ENCODE data around the gene BCAN. TPM values are rescaled to one million over a fixed set of nuclear protein-coding genes. Genes with fewer than 3 reads are reported as not detected.
"Not testable (repeated sequence)": the region's sequence is repeated elsewhere in the genome, so short reads cannot be mapped to it uniquely, and the experiment has no call there.

BCAN gene
- total RNA-seq, 1 donor, result not detected

DNA sequence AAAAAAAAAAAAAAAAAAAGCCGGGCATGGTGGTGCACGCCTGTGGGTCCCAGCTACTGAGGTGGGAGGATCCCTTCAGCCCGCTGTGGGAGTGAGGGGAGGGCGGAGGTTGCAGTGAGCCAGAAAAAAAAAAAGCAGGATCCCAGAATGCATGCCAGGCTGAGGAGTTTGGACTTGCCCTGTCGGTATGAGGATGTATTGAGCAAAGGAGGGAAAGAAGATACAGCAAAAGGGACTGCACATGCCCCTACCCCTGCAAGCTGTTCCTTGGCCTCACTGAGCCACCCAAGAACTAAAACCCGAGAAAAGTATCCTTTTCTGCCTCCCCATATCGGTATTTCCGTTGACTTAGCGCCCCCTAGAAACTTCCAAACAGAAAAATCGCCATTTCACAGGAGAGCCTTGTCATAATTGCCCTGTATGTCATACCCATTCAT is 39.3 kb upstream of the BCAN start:
- Histone ChIP-seq H3K4me3 (ENCODE audit: low read length) (no peak overlapping the region), H3K9me3 (ENCODE audit: low read depth, low read length) (no peaks in the 10 kb centered on the region), H3K4me1 (ENCODE audit: insufficient read depth, low read length) (peaks cover 24% of the 10 kb centered on the region), H3K27me3 (ENCODE audit: insufficient read depth, low read length) (no peaks in the 10 kb centered on the region)

DNA sequence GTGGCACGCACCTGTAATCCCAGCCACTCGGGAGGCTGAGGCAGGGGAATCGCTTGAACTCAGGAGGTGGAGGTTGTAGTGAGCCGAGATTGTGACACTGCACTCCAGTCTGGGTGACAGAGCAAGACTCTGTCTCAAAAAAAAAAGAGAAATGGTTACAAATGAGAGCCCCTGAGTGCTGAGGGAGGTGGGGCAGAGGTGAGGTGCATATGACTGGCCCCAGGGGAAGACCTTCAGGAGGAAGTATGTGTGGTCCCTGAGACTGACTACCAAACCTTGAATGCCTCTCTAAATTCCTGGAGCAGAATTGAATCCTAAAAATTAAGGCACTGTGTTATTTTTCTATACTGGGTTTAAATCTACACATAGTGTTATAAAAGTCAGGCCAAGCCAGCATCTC is 34.6 kb upstream of the BCAN start:
- not testable (repeated sequence) for H3K27me3 ChIP-seq (ENCODE audit: insufficient read depth, low read length); H3K4me3 ChIP-seq (ENCODE audit: low read length); H3K4me1 ChIP-seq (ENCODE audit: insufficient read depth, low read length); H3K9me3 ChIP-seq (ENCODE audit: low read depth, low read length)

DNA sequence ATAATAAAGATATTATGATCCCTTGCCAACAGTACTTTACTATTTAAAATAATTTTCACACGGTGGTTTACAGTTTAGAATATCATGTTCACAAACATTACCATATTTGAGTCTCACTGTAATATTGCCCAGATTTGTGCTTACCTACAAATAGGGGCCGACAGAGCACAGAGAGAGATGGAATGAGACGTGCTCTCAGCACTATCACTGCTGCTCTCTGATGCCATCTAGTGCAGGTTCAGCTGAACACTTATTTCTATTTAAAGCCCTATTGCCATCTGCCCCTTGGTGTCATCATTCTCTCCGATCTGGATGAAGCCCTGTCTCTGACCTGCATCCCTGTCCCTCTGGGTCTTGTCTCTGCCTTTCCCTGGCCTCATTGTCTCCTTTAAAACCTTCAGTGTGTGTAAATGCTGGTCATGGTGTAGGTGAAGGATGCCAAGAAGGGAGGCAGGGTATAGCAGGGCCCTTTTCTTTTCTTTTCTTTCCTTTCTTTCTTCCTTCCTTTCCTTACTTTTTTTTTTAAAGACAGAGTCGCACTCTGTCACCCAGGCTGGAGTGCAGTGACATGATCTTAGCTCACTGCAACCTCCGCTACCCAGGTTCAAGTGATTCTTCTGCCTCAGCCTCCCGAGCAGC is 33.8 kb upstream of the BCAN start:
- H3K27me3 ChIP-seq (ENCODE audit: insufficient read depth, low read length), result peaks cover 8% of the 10 kb centered on the region
- H3K9me3 ChIP-seq (ENCODE audit: low read depth, low read length), result no peaks in the 10 kb centered on the region
- H3K4me1 ChIP-seq (ENCODE audit: insufficient read depth, low read length), result no peaks in the 10 kb centered on the region
- no peak overlapping the region for H3K4me3 ChIP-seq (ENCODE audit: low read length)

- no peak overlapping the region for H3K4me3 ChIP-seq (ENCODE audit: low read length)
- peaks cover 8% of the 10 kb centered on the region for H3K27me3 ChIP-seq (ENCODE audit: insufficient read depth, low read length)
- no peaks in the 10 kb centered on the region for H3K4me1 ChIP-seq (ENCODE audit: insufficient read depth, low read length)
- H3K9me3 ChIP-seq (ENCODE audit: low read depth, low read length), result no peaks in the 10 kb centered on the region
Observed at GRCh38 chr1:156608981-156609380, 32.9 kb upstream of the BCAN start.

- not testable (repeated sequence) for H3K4me1 ChIP-seq (ENCODE audit: insufficient read depth, low read length); H3K4me3 ChIP-seq (ENCODE audit: low read length); H3K27me3 ChIP-seq (ENCODE audit: insufficient read depth, low read length); H3K9me3 ChIP-seq (ENCODE audit: low read depth, low read length)
Observed at GRCh38 chr1:156610072-156610471, 31.8 kb upstream of the BCAN start.

- Histone ChIP-seq H3K9me3 (ENCODE audit: low read depth, low read length) (no peaks in the 10 kb centered on the region), H3K4me3 (ENCODE audit: low read length) (no peak overlapping the region), H3K4me1 (ENCODE audit: insufficient read depth, low read length) (no peaks in the 10 kb centered on the region), H3K27me3 (ENCODE audit: insufficient read depth, low read length) (peaks cover 18% of the 10 kb centered on the region)
Observed at GRCh38 chr1:156612666-156613065, 29.3 kb upstream of the BCAN start.

DNA sequence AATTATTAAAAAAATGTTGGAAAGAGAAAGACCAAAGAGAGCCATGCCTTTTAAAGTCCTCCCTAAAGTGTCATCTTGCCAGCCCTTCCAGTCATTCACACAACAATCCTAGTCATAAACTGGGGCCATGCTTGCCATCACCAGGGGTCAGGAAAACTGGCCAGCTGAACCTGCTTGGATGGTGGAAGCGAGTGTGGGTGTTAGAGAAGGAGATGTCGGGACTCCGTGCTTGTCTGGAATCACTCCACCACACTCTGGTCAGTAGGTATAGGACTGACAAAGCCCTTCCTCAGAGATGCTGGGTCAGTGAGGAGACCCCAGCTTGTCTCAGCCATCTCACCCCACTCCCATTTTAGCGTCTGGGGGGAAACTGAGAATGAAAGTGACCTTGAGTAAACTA is 26.0 kb upstream of the BCAN start:
- Histone ChIP-seq H3K4me3 (ENCODE audit: low read length) (no peak overlapping the region), H3K27me3 (ENCODE audit: insufficient read depth, low read length) (peaks cover 40% of the 10 kb centered on the region), H3K4me1 (ENCODE audit: insufficient read depth, low read length) (no peaks in the 10 kb centered on the region), H3K9me3 (ENCODE audit: low read depth, low read length) (no peaks in the 10 kb centered on the region)

- H3K9me3 ChIP-seq (ENCODE audit: low read depth, low read length), result no peaks in the 10 kb centered on the region
- H3K27me3 ChIP-seq (ENCODE audit: insufficient read depth, low read length), result peaks cover 40% of the 10 kb centered on the region
- H3K4me1 ChIP-seq (ENCODE audit: insufficient read depth, low read length), result no peaks in the 10 kb centered on the region
- H3K4me3 ChIP-seq (ENCODE audit: low read length), result no peak overlapping the region
Observed at GRCh38 chr1:156616463-156616862, 25.5 kb upstream of the BCAN start.

GRCh38 chr1:156618853-156619581 is 22.9 kb upstream of the BCAN start, which contains the start of gene HAPLN2:
Gene HAPLN2 (plus strand): TSS chr1:156619415. CDS start chr1:156623491, 4,076 bp downstream.
- Histone ChIP-seq H3K4me3 (ENCODE audit: low read length) (no peak within 1 kb of the TSS), H3K27me3 (ENCODE audit: insufficient read depth, low read length) (peaks cover 52% of the 10 kb centered on the region), H3K4me1 (ENCODE audit: insufficient read depth, low read length) (peaks cover 2% of the 10 kb centered on the region), H3K9me3 (ENCODE audit: low read depth, low read length) (no peaks in the 10 kb centered on the region)

DNA sequence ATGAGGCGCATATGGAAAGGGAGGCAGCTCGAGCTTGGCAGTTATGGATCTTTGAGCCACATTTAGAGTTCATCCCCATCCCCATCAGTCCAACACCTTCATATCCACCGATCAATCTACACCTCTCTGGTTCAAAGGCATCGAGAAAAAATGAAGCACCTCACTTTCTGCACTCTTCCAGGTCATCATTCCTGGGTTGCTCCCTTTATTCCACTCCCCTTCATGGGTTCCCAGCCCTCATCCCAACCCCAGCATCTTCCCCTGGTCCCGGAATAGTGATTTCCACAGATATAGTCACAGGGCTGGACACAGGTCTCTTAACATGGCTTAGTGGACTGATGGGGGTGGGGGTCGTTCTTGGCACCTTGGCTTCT is 22.3 kb upstream of the BCAN start:
- peaks cover 58% of the 10 kb centered on the region for H3K27me3 ChIP-seq (ENCODE audit: insufficient read depth, low read length)
- no peak overlapping the region for H3K4me3 ChIP-seq (ENCODE audit: low read length)
- H3K4me1 ChIP-seq (ENCODE audit: insufficient read depth, low read length), result peaks cover 8% of the 10 kb centered on the region
- no peaks in the 10 kb centered on the region for H3K9me3 ChIP-seq (ENCODE audit: low read depth, low read length)

DNA sequence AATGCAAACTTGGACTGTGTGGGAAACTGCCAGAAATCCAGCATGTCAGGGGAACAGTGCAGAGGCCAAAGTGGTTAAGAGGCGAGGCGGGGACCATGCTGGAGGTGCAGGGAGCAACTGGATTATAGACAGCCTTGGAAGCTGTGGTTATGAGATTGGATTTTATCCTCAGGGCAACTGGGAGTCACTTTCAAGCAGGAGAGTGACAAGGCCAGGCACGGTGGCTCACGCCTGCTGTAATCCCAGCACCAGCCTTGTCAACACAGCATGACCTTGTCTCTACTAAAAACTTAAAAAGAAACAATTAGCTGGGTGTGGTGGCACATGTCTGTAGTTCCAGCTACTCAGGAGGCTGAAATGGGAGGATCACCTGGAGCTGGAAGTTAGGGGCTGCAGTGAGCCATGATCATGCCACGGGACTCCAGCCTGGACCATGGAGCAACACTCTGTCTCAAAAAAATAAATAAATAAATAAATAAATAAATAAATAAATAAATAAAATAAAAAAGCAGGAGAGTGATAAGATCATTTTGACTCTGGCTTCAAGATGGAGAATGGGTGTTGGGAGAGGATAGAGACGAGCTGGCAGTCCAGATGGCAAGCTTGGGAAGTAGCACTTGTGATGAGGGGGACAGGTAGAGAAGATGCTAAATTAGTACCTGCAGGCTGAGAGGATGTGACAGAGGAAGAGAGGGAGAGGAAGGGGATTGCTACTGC is 19.2 kb upstream of the BCAN start:
- Histone ChIP-seq H3K4me3 (ENCODE audit: low read length) (no peak overlapping the region), H3K4me1 (ENCODE audit: insufficient read depth, low read length) (peaks cover 20% of the 10 kb centered on the region), H3K9me3 (ENCODE audit: low read depth, low read length) (no peaks in the 10 kb centered on the region), H3K27me3 (ENCODE audit: insufficient read depth, low read length) (peaks cover 71% of the 10 kb centered on the region)

- Histone ChIP-seq H3K27me3 (ENCODE audit: insufficient read depth, low read length) (peaks cover 68% of the 10 kb centered on the region), H3K4me3 (ENCODE audit: low read length) (no peak overlapping the region), H3K9me3 (ENCODE audit: low read depth, low read length) (no peaks in the 10 kb centered on the region), H3K4me1 (ENCODE audit: insufficient read depth, low read length) (peaks cover 20% of the 10 kb centered on the region)
Observed at GRCh38 chr1:156623946-156624813, 17.7 kb upstream of the BCAN start.

- H3K27me3 ChIP-seq (ENCODE audit: insufficient read depth, low read length), result peaks cover 60% of the 10 kb centered on the region
- H3K9me3 ChIP-seq (ENCODE audit: low read depth, low read length), result no peaks in the 10 kb centered on the region
- no peak overlapping the region for H3K4me3 ChIP-seq (ENCODE audit: low read length)
- peaks cover 20% of the 10 kb centered on the region for H3K4me1 ChIP-seq (ENCODE audit: insufficient read depth, low read length)
Observed at GRCh38 chr1:156624814-156625435, 17.0 kb upstream of the BCAN start.

DNA sequence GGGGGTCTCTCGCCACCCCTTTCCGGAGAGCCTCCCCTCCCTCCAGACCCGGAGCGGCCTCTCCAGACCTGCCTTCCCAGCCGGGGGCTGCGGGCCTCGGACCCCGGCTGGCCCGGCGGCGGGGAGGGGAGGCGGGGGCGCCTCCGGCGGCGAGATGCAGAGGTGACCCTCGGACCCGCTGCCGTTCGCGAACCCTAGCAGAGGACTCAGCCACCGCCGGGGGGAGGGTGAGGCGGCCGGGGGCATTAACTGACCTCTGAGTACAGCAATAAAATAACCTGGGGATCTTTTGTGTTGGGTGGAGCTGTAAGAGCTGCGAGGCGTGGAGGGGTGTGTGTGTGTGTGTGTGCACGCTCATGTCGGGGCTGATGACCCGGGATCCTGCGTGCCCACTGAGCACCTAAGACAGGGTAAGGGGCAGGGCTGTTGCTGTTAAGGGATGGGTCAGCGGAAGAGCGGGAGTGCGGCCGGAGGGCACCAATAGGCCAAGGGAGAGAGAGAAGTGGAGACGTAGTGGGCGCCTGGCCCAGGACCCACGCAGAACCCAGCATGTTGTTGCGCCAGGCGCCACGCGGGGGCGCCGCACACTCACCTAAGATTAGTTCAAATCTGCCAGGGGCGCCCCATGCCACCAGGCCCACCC is 16.4 kb upstream of the BCAN start:
- Histone ChIP-seq H3K9me3 (ENCODE audit: low read depth, low read length) (no peaks in the 10 kb centered on the region), H3K4me1 (ENCODE audit: insufficient read depth, low read length) (peaks cover 20% of the 10 kb centered on the region), H3K4me3 (ENCODE audit: low read length) (no peak overlapping the region), H3K27me3 (ENCODE audit: insufficient read depth, low read length) (peaks cover 55% of the 10 kb centered on the region)
